Measurements from ENCODE around the gene ANO7.
"Not testable (repeated sequence)": the region's sequence is repeated elsewhere in the genome, so short reads cannot be mapped to it uniquely, and the experiment has no call there.

The ANO7 gene

DNA sequence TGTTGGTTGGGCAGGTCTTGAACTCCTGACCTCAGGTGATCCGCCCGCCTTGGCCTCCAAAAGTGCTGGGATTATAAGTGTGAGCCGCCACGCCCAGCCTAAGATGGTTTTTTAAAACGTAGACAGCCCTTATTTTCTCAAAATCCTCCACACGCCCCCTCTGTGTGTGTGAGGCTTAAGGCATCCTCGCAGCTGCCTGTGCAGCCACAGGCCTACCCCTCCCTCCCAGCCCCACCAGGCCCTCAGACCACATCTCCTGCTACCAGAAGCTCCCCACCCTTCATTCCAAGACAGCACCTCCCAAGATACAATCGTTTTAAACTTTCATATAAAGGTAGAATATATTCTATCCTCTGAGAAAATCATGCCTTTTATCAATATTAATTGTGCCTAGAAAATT, 4.8 kb downstream of the ANO7 start:
- TF ChIP-seq, protein P1, sequence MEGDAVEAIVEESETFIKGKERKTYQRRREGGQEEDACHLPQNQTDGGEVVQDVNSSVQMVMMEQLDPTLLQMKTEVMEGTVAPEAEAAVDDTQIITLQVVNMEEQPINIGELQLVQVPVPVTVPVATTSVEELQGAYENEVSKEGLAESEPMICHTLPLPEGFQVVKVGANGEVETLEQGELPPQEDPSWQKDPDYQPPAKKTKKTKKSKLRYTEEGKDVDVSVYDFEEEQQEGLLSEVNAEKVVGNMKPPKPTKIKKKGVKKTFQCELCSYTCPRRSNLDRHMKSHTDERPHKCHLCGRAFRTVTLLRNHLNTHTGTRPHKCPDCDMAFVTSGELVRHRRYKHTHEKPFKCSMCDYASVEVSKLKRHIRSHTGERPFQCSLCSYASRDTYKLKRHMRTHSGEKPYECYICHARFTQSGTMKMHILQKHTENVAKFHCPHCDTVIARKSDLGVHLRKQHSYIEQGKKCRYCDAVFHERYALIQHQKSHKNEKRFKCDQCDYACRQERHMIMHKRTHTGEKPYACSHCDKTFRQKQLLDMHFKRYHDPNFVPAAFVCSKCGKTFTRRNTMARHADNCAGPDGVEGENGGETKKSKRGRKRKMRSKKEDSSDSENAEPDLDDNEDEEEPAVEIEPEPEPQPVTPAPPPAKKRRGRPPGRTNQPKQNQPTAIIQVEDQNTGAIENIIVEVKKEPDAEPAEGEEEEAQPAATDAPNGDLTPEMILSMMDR (IDR thresholded peaks at IDR 0.05; ENCODE audit: borderline replicate concordance, control extremely low read depth, extremely low read depth, insufficient read depth, missing control alignments) = no peak

DNA sequence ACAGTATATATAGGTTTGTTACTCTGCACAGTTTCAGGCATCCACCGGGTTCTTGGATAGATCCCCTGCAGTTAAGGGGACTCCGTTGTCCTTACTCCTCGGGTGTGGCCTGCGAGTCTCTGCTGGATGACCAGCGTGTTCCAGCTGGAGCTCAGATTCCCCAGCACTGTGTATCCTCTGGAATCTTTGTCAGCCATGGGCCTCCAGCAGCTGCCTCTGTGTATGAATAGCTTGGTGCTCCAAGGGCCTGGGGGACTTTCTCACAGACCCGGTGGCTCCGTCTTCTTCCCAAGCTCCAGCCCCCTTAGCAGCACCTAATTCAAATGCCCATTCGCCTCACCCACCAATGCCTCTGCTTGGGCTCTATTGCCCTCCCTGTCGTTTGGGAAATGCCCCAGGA, 6.3 kb downstream of the ANO7 start:
- DNase-seq (ENCODE audit: low spot score) = no peak
- in situ Hi-C loops (cut with MboI; ENCODE audit: low sequenced_read_pairs, unreplicated experiment) = no loop called here
- TF ChIP-seq, protein P1 (IDR thresholded peaks at IDR 0.05; ENCODE audit: borderline replicate concordance, control extremely low read depth, extremely low read depth, insufficient read depth, missing control alignments) = no peak

More for the DNA sequence above, 4.8 kb downstream of the ANO7 start:
- DNase-seq (ENCODE audit: low spot score) = no peak
- in situ Hi-C loops (cut with MboI; ENCODE audit: low sequenced_read_pairs, unreplicated experiment) = no loop called here

DNA sequence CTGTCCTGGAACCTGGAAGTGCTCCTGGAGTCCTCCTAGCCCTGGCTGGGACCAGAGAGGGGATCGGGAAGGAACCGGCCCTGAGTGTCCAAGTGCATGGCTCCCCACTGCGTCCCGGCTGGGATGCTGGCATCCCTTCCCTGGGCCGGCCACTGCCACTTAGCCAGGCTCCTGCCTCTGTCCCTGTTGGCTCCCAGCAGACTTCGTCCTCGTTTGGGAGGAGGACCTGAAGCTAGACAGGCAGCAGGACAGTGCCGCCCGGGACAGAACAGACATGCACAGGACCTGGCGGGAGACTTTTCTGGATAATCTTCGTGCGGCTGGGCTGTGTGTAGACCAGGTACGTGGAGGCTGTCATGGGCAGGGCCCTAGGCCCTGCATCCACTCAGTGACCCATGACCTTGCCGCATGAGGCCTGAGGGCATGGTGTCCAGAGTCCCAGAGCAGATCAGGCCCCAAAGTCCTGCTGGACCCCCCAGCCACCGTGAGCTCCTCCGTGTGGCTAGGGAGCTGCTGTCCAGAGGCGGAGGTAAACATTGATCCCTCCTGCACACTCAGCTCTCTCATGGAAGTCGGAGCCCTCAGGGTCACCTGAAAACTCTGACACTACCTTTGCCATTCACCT, 7.1 kb downstream of the ANO7 start:
- TF ChIP-seq, protein P1 (IDR thresholded peaks at IDR 0.05; ENCODE audit: borderline replicate concordance, control extremely low read depth, extremely low read depth, insufficient read depth, missing control alignments) = no peak
- in situ Hi-C loops (cut with MboI; ENCODE audit: low sequenced_read_pairs, unreplicated experiment) = no loop called here
- DNase-seq (ENCODE audit: low spot score) = no peak

DNA sequence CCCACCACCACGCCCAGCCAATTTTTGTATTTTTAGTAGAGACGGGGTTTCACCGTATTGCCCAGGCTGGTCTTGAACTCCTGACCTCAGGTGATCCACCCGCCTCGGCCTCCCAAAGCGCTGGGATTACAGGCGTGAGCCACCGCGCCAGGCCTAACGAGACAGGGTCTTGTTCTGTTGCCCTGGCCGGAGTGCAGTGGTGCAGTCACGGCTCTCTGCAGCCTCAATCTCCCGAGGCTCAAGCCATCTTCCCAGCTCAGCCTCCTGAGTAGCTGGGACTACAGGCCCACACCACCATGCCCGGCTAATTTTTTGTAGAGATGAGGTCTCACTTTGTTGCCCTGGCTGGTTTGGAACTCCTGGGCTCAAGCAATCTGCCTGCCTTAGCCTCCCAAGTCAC, 8.8 kb downstream of the ANO7 start:
- DNase-seq (ENCODE audit: low spot score); in situ Hi-C loops (cut with MboI; ENCODE audit: low sequenced_read_pairs, unreplicated experiment): not testable (repeated sequence)

DNA sequence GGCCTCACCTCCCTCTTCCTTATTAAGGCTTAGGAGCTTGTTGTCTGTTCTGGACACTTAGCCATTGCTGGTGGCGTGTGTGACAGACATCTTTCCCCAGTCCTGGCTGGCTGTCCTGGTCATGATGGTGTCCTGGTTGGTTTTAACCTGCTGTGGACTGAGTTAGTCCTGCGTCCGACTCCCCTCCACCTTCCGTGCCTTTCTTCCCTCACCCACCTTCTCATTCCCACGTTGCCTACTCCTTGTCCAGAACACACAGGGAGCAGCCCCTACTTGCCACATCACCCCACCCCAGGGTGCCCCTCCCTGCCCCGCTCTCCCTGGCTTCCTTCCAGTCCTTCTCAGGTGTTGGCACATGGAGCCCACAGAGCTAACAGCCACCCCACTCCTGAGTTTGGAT, 9.5 kb downstream of the ANO7 start:
- TF ChIP-seq, protein P1 (IDR thresholded peaks at IDR 0.05; ENCODE audit: borderline replicate concordance, control extremely low read depth, extremely low read depth, insufficient read depth, missing control alignments) = no peak
- in situ Hi-C loops (cut with MboI; ENCODE audit: low sequenced_read_pairs, unreplicated experiment) = no loop called here
- DNase-seq (ENCODE audit: low spot score) = no peak

DNA sequence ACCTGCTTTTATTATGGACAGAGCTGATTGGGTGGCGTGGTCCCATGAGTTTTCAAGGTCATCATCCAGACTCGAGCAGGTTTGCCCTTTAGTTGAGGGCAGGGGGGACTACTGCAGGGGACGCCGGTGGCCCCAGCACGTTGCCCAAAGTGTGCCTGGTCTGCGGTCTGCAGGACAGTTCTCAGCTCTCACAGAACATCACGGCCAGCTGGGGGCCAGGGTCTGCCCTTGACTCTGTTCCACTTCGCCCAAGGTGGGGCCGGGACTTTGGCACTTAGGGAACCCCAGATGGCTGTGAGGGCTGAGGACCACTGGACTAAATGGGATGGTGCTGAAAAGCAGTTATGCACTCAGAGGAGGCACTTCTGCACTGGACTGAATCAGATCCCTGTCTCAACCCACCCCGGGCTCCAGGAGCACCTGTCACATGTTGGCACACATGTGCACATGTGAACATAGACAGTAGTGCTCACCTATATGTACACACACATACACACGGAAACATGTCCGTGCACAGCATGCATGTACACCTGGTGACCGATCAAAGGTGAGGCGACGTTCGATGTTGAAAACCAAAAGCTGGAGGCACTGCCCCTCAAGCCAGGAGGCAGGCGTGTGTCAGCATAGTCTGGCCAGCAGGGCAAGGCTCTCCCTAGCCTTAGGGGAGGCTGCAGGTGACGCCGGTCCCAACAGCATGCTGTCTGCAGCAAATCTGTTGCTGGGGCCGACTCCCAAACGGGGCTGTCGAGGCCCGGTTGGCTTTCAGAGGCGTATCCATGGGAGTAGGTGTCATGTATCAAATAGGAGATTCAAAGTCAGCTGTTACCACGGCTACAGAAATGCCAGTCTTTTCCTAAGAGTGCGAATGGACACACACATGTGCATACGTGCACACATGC, 10.2 kb downstream of the ANO7 start:
- in situ Hi-C loops (cut with MboI; ENCODE audit: low sequenced_read_pairs, unreplicated experiment) = no loop called here
- DNase-seq (ENCODE audit: low spot score) = no peak
- TF ChIP-seq, protein P1 (IDR thresholded peaks at IDR 0.05; ENCODE audit: borderline replicate concordance, control extremely low read depth, extremely low read depth, insufficient read depth, missing control alignments) = no peak

DNA sequence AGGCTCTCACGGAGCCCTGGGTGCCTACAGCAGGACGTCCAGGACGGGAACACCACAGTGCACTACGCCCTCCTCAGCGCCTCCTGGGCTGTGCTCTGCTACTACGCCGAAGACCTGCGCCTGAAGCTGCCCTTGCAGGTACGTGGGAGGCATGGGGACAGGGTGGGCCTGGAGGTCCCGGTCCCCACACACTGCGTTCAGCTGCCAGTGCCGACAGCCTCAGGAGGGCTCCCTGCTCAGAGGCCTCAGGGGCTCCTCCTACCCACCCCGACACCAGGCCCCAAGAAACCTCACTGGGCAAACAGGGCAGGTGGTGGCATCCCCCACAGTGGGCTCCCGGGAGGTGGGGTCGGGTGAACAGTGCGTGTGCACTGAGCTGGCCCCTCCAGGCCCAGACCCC, 10.8 kb downstream of the ANO7 start:
- in situ Hi-C loops (cut with MboI; ENCODE audit: low sequenced_read_pairs, unreplicated experiment) = no loop called here
- TF ChIP-seq, protein P1 (IDR thresholded peaks at IDR 0.05; ENCODE audit: borderline replicate concordance, control extremely low read depth, extremely low read depth, insufficient read depth, missing control alignments) = no peak
- DNase-seq (ENCODE audit: low spot score) = no peak
